H7 (cell line): ENCODE measurements around the gene SLC22A3. TPM values are rescaled to one million over a fixed set of nuclear protein-coding genes. Genes with fewer than 3 reads are reported as not detected.
"Not testable (repeated sequence)": the region's sequence is repeated elsewhere in the genome, so short reads cannot be mapped to it uniquely, and the experiment has no call there.

Experiments
- DNase-seq: peaks from one replicate; pipeline ENCODE4 v3.0.0; 2012
- H3K27me3 ChIP-seq: 2 replicates; pipeline ENCODE4 v1.6.0; 2011; ENCODE audit warnings: mild to moderate bottlenecking, low read length; ENCODE audit not compliant: control insufficient read depth, insufficient read depth
- H3K36me3 ChIP-seq: replicated peaks from 2 replicates; pipeline ENCODE4 v1.5.1; 2011; ENCODE audit warnings: low read length; ENCODE audit not compliant: control insufficient read depth, insufficient read depth
- H3K4me3 ChIP-seq: 2 replicates; pipeline ENCODE4 v1.5.1; 2011; ENCODE audit warnings: low read depth, mild to moderate bottlenecking, control low read depth, low read length, moderate library complexity; ENCODE audit not compliant: insufficient read depth
- total RNA-seq: library from RNA; depleted of rRNA; stranded (reverse); fragments of >200 nt; shearing (Covaris generic); gene quantifications from 2 replicates; pipeline ENCODE4 v1.2.3, GENCODE V29; 2014; rRNA removed

The SLC22A3 gene
- total RNA-seq: 17.3 and 23.9 TPM in 2 replicates

GRCh38 chr6:160348223-160349019, at the start of gene SLC22A3:
SLC22A3 (plus strand) TSS chr6:160348378; CDS start chr6:160348420, 42 bp downstream.
- H3K27me3 ChIP-seq: peaks cover 33% of the 10 kb centered on the region; the same call in 1 of the 2 replicates
- peak within 1 kb of the TSS; percentile 69 for H3K4me3 ChIP-seq
- DNase-seq: peak; percentile 86
- H3K36me3 ChIP-seq: no peaks in the 10 kb centered on the region

- no peaks in the 10 kb centered on the region for H3K36me3 ChIP-seq
- DNase-seq: no peak
Measured at GRCh38 chr6:160299559-160299958, 48.6 kb upstream of the SLC22A3 start.

GRCh38 chr6:160300076-160300695, 48.0 kb upstream of the SLC22A3 start:
- no peak overlapping the region for H3K4me3 ChIP-seq
- H3K27me3 ChIP-seq: no peaks in the 10 kb centered on the region; the same call in 1 of the 2 replicates
- peak; percentile 60 for DNase-seq
- H3K36me3 ChIP-seq: no peaks in the 10 kb centered on the region

More at GRCh38 chr6:160299559-160299958, 48.6 kb upstream of the SLC22A3 start:
- H3K4me3 ChIP-seq: no peak overlapping the region
- H3K27me3 ChIP-seq: no peaks in the 10 kb centered on the region; the same call in 1 of the 2 replicates

- no peak overlapping the region for H3K4me3 ChIP-seq
Measured at GRCh38 chr6:160301339-160301738, 46.8 kb upstream of the SLC22A3 start.

GRCh38 chr6:160302431-160303082, 45.6 kb upstream of the SLC22A3 start:
- not testable (repeated sequence) for DNase-seq, H3K4me3 ChIP-seq, H3K36me3 ChIP-seq, H3K27me3 ChIP-seq

More at GRCh38 chr6:160301339-160301738, 46.8 kb upstream of the SLC22A3 start:
- no peaks in the 10 kb centered on the region; the same call in 1 of the 2 replicates for H3K27me3 ChIP-seq
- no peak for DNase-seq
- H3K36me3 ChIP-seq: no peaks in the 10 kb centered on the region

- DNase-seq: no peak
- no peaks in the 10 kb centered on the region for H3K27me3 ChIP-seq
- H3K4me3 ChIP-seq: no peak overlapping the region
- H3K36me3 ChIP-seq: no peaks in the 10 kb centered on the region
Measured at GRCh38 chr6:160303806-160304205, 44.4 kb upstream of the SLC22A3 start.

- Histone ChIP-seq H3K4me3 (no peak overlapping the region), H3K36me3 (no peaks in the 10 kb centered on the region)
- DNase-seq: no peak
Measured at GRCh38 chr6:160305926-160306713, 42.1 kb upstream of the SLC22A3 start.

GRCh38 chr6:160309718-160310117, 38.5 kb upstream of the SLC22A3 start:
- H3K4me3 ChIP-seq: no peak overlapping the region
- no peak for DNase-seq
- no peaks in the 10 kb centered on the region for H3K36me3 ChIP-seq

More at GRCh38 chr6:160305926-160306713, 42.1 kb upstream of the SLC22A3 start:
- no peaks in the 10 kb centered on the region for H3K27me3 ChIP-seq

GRCh38 chr6:160312900-160313299, 35.3 kb upstream of the SLC22A3 start:
- Histone ChIP-seq H3K4me3 (no peak overlapping the region), H3K27me3 (no peaks in the 10 kb centered on the region), H3K36me3 (no peaks in the 10 kb centered on the region)
- no peak for DNase-seq

More at GRCh38 chr6:160309718-160310117, 38.5 kb upstream of the SLC22A3 start:
- H3K27me3 ChIP-seq: no peaks in the 10 kb centered on the region

- no peak for DNase-seq
- no peak overlapping the region for H3K4me3 ChIP-seq
- H3K27me3 ChIP-seq: no peaks in the 10 kb centered on the region
Measured at GRCh38 chr6:160315310-160315709, 32.9 kb upstream of the SLC22A3 start.

GRCh38 chr6:160316261-160316660, 31.9 kb upstream of the SLC22A3 start:
- Histone ChIP-seq H3K27me3 (no peaks in the 10 kb centered on the region), H3K4me3 (no peak overlapping the region), H3K36me3 (no peaks in the 10 kb centered on the region)
- DNase-seq: no peak

More at GRCh38 chr6:160315310-160315709, 32.9 kb upstream of the SLC22A3 start:
- no peaks in the 10 kb centered on the region for H3K36me3 ChIP-seq

GRCh38 chr6:160319246-160319645, 28.9 kb upstream of the SLC22A3 start:
- no peak for DNase-seq
- H3K27me3 ChIP-seq: no peaks in the 10 kb centered on the region
- H3K36me3 ChIP-seq: no peaks in the 10 kb centered on the region
- no peak overlapping the region for H3K4me3 ChIP-seq

- DNase-seq: no peak
- Histone ChIP-seq H3K36me3 (no peaks in the 10 kb centered on the region), H3K4me3 (no peak overlapping the region), H3K27me3 (no peaks in the 10 kb centered on the region)
Measured at GRCh38 chr6:160321729-160322505, 26.3 kb upstream of the SLC22A3 start.
